ENCODE data around the gene ERICH4. TPM values are rescaled to one million over a fixed set of nuclear protein-coding genes. Genes with fewer than 3 reads are reported as not detected.

The ERICH4 gene
- total and polyA plus RNA-seq, 2 experiments from 2014 or later: not detected

DNA sequence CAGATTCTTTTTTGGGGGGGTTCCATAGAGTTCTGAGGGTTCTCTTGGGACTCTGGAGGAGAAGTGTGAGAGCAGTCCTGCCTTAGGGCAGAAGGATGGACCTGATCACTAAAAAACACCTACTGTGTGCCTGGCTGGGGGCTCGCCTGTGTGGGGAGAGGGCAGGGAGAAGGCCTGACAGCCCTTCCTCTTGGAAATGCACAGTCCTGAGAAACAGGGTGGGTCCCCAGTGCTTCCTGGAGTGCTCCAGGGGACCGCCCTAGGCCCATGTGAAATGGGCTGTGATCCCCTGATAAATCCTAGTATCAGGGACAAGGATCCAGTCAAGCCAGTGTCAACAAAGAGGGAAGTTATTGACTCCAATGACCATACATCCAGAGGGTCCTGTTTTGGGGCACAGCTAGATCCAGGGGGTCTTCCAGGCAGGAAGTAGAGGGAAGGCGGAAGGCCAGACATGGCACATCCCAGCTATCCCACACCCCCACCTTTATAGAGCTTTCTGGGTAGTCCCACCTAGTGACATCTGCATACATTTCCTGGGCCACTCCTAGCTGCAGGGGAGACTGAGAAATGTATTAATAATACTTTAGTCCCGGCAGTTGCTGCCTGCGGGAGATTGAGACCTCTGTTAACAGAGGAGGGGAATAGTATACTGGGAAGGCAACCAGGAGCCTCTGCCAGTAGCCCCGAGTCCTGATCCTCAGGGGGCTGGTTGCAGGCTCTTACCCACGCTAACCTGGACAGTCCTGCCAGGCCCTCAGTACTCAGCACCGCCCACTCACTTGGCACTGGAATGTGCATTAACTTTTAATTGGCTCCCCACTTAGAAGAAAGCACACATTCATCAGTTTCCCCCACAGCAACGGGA is 31.6 kb upstream of the ERICH4 start (continued):
- TF ChIP-seq REST (IDR thresholded peaks at IDR 0.05; ENCODE audit: unreplicated experiment): no peak
- no peak for TF ChIP-seq NANOG (IDR thresholded peaks at IDR 0.05; ENCODE audit: borderline replicate concordance)
- no peak for TF ChIP-seq EZH2 (IDR thresholded peaks at IDR 0.05; ENCODE audit: low read depth, unreplicated experiment)
- TF ChIP-seq, protein P1, sequence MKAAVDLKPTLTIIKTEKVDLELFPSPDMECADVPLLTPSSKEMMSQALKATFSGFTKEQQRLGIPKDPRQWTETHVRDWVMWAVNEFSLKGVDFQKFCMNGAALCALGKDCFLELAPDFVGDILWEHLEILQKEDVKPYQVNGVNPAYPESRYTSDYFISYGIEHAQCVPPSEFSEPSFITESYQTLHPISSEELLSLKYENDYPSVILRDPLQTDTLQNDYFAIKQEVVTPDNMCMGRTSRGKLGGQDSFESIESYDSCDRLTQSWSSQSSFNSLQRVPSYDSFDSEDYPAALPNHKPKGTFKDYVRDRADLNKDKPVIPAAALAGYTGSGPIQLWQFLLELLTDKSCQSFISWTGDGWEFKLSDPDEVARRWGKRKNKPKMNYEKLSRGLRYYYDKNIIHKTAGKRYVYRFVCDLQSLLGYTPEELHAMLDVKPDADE (IDR thresholded peaks at IDR 0.05): no peak
- no peak for TF ChIP-seq CREB1 (CRISPR knock-in tag; IDR thresholded peaks at IDR 0.05; ENCODE audit: low read depth)
- no peak for TF ChIP-seq JUNB (IDR thresholded peaks at IDR 0.05; ENCODE audit: unreplicated experiment)
- TF ChIP-seq ZNF114 (CRISPR knock-in tag; IDR thresholded peaks at IDR 0.05): no peak
- no peak for TF ChIP-seq STAT1 (IDR thresholded peaks at IDR 0.05; ENCODE audit: unreplicated experiment)
- TF ChIP-seq, protein P2, sequence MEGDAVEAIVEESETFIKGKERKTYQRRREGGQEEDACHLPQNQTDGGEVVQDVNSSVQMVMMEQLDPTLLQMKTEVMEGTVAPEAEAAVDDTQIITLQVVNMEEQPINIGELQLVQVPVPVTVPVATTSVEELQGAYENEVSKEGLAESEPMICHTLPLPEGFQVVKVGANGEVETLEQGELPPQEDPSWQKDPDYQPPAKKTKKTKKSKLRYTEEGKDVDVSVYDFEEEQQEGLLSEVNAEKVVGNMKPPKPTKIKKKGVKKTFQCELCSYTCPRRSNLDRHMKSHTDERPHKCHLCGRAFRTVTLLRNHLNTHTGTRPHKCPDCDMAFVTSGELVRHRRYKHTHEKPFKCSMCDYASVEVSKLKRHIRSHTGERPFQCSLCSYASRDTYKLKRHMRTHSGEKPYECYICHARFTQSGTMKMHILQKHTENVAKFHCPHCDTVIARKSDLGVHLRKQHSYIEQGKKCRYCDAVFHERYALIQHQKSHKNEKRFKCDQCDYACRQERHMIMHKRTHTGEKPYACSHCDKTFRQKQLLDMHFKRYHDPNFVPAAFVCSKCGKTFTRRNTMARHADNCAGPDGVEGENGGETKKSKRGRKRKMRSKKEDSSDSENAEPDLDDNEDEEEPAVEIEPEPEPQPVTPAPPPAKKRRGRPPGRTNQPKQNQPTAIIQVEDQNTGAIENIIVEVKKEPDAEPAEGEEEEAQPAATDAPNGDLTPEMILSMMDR (conservative IDR thresholded peaks at IDR 0.05; ENCODE audit: low read depth in 2 of 2): no peak
- no peak for TF ChIP-seq ZNF331 (CRISPR knock-in tag; IDR thresholded peaks at IDR 0.05; ENCODE audit: low read depth)

DNA sequence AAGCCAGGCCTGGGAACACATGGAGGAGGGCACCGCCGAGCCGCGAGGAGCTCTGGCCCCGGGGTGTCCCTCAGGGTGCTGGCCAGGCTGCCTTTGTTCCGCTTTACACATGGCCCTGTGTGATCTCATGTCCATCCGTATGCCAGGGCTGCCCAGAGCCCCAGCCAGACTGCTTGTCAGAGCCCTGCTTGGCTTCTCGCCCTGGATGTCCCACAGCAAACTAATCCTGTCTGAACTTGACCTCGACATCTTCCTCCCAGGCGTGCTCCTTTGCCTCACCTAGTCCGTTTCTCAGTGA is 31.0 kb upstream of the ERICH4 start:
- Histone ChIP-seq H3F3A (replicated peaks; ENCODE audit: low read depth) (peaks cover 7% of the 10 kb centered on the region; the same call in 1 of the 2 replicates), H3K79me2 (replicated peaks; ENCODE audit: insufficient read depth) (no peaks in the 10 kb centered on the region), H3K36me3 (ENCODE audit: insufficient read depth) (no peaks in the 10 kb centered on the region), H4K20me1 (replicated peaks; ENCODE audit: insufficient read depth) (no peaks in the 10 kb centered on the region), H3K4me3 (no peak overlapping the region), H3K27ac (ENCODE audit: low read depth) (no peak overlapping the region), H2AFZ (no peak overlapping the region), H3K27me3 (ENCODE audit: insufficient read depth) (no peaks in the 10 kb centered on the region), H3K9me2 (ENCODE audit: insufficient read depth) (no peaks in the 10 kb centered on the region), H3K4me1 (ENCODE audit: insufficient read depth) (no peaks in the 10 kb centered on the region), H3K4me2 (no peak overlapping the region)
- no peak for ATAC-seq
- H3K9me3 Mint-ChIP-seq: no peaks in the 10 kb centered on the region
- peaks cover 8% of the 10 kb centered on the region; the same call in 2 of the 3 replicates for H3K36me3 Mint-ChIP-seq (ENCODE audit: low read depth)
- no peak overlapping the region for H3K4me3 Mint-ChIP-seq
- H3K27ac Mint-ChIP-seq: no peak overlapping the region
- peaks cover 7% of the 10 kb centered on the region for H3K4me1 Mint-ChIP-seq
- H3K27me3 Mint-ChIP-seq (ENCODE audit: insufficient read depth, low read depth, poor library complexity): peaks cover 10% of the 10 kb centered on the region
- DNase-seq (ENCODE audit: low spot score): no peak
- TF ChIP-seq EZH2 (IDR thresholded peaks at IDR 0.05; ENCODE audit: low read depth, unreplicated experiment) (no peak), JUNB (IDR thresholded peaks at IDR 0.05; ENCODE audit: unreplicated experiment) (no peak), STAT1 (IDR thresholded peaks at IDR 0.05; ENCODE audit: unreplicated experiment) (no peak), CREB1 (CRISPR knock-in tag; IDR thresholded peaks at IDR 0.05; ENCODE audit: low read depth) (no peak), ZNF114 (CRISPR knock-in tag; IDR thresholded peaks at IDR 0.05) (no peak)
- TF ChIP-seq, protein P1 (IDR thresholded peaks at IDR 0.05): no peak

All from GM23338 (cell line).